ENCODE results near the gene ADI1.
"Not testable (repeated sequence)": the region's sequence is repeated elsewhere in the genome, so short reads cannot be mapped to it uniquely, and the experiment has no call there.

The ADI1 gene

DNA sequence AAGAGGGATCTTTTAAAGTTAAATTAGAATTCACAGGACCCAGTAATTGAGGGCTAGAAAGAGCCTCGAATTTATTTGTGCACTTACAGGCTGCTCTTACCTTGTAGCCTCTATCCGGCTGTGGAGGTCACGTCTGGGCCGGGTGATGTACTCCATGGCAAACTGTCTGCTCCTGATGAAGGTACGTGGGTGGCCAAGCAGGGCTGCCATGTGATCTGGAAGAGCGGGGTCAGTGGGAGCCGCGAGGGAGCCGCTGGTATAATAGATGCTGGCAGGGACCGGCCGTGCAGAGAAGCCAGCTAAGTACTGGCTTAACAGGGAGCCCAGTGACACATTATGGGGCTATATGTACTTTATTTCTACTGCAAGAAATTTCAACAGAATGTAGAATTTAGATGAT is 59.2 kb downstream of the ADI1 start:
- Histone ChIP-seq H3K27me3 (ENCODE audit: control insufficient read depth, insufficient read depth, low read length) (no peaks in the 10 kb centered on the region), H3K36me3 (ENCODE audit: control insufficient read depth, insufficient read depth, low read length) (peaks cover 20% of the 10 kb centered on the region), H3K9ac (ENCODE audit: low read depth, low read length) (no peak overlapping the region), H3K9me3 (ENCODE audit: control insufficient read depth, insufficient read depth, low read length) (no peaks in the 10 kb centered on the region), H3K27ac (ENCODE audit: low read depth, low read length) (no peak overlapping the region), H3K4me3 (ENCODE audit: low read depth, low read length) (no peak overlapping the region), H3K4me1 (ENCODE audit: control insufficient read depth, insufficient read depth, low read length) (peaks cover 10% of the 10 kb centered on the region; the same call in 1 of the 2 replicates)

- H3K27ac ChIP-seq (ENCODE audit: low read depth, low read length), result no peak overlapping the region
- H3K4me3 ChIP-seq (ENCODE audit: low read depth, low read length), result no peak overlapping the region
Observed at GRCh38 chr2:3459185-3460015, 59.9 kb downstream of the ADI1 start.

GRCh38 chr2:3458396-3459184 is 60.7 kb downstream of the ADI1 start:
- Histone ChIP-seq H3K9me3 (ENCODE audit: control insufficient read depth, insufficient read depth, low read length) (no peaks in the 10 kb centered on the region), H3K4me1 (ENCODE audit: control insufficient read depth, insufficient read depth, low read length) (peaks cover 10% of the 10 kb centered on the region; the same call in 1 of the 2 replicates), H3K27ac (ENCODE audit: low read depth, low read length) (no peak overlapping the region), H3K4me3 (ENCODE audit: low read depth, low read length) (no peak overlapping the region), H3K9ac (ENCODE audit: low read depth, low read length) (no peak overlapping the region), H3K27me3 (ENCODE audit: control insufficient read depth, insufficient read depth, low read length) (no peaks in the 10 kb centered on the region), H3K36me3 (ENCODE audit: control insufficient read depth, insufficient read depth, low read length) (peaks cover 22% of the 10 kb centered on the region)

More at GRCh38 chr2:3459185-3460015, 59.9 kb downstream of the ADI1 start:
- no peaks in the 10 kb centered on the region for H3K9me3 ChIP-seq (ENCODE audit: control insufficient read depth, insufficient read depth, low read length)
- H3K4me1 ChIP-seq (ENCODE audit: control insufficient read depth, insufficient read depth, low read length), result peaks cover 10% of the 10 kb centered on the region; the same call in 1 of the 2 replicates
- H3K9ac ChIP-seq (ENCODE audit: low read depth, low read length), result no peak overlapping the region
- no peaks in the 10 kb centered on the region for H3K27me3 ChIP-seq (ENCODE audit: control insufficient read depth, insufficient read depth, low read length)
- peaks cover 20% of the 10 kb centered on the region for H3K36me3 ChIP-seq (ENCODE audit: control insufficient read depth, insufficient read depth, low read length)

- Histone ChIP-seq H3K27ac (ENCODE audit: low read depth, low read length) (no peak overlapping the region), H3K9me3 (ENCODE audit: control insufficient read depth, insufficient read depth, low read length) (no peaks in the 10 kb centered on the region), H3K36me3 (ENCODE audit: control insufficient read depth, insufficient read depth, low read length) (peaks cover 22% of the 10 kb centered on the region), H3K4me3 (ENCODE audit: low read depth, low read length) (no peak overlapping the region), H3K27me3 (ENCODE audit: control insufficient read depth, insufficient read depth, low read length) (no peaks in the 10 kb centered on the region), H3K9ac (ENCODE audit: low read depth, low read length) (no peak overlapping the region), H3K4me1 (ENCODE audit: control insufficient read depth, insufficient read depth, low read length) (peaks cover 10% of the 10 kb centered on the region; the same call in 1 of the 2 replicates)
Observed at GRCh38 chr2:3457524-3458395, 61.6 kb downstream of the ADI1 start.

DNA sequence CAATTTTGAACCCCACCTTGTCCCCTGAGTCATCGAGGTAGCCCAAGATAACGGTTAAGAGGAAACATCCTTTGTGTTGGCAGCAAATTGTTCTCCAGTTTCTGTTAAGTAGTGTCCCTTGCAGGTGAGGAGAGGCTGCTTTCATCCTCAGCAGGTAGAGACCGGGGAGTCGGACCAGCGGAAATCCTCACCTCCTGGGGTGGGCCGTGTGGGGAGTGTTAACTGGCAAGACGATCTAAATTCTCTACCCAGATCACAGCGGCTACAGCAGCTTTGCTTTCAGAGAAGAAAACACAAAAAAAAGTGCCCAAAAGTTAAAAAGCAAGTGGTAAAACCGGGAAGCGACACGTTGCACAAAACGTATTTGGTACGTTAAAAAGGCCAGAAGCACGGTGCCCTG is 63.2 kb downstream of the ADI1 start:
- no peaks in the 10 kb centered on the region for H3K27me3 ChIP-seq (ENCODE audit: control insufficient read depth, insufficient read depth, low read length)
- no peak overlapping the region for H3K27ac ChIP-seq (ENCODE audit: low read depth, low read length)
- H3K36me3 ChIP-seq (ENCODE audit: control insufficient read depth, insufficient read depth, low read length), result peaks cover 22% of the 10 kb centered on the region
- H3K4me3 ChIP-seq (ENCODE audit: low read depth, low read length), result no peak overlapping the region
- H3K9me3 ChIP-seq (ENCODE audit: control insufficient read depth, insufficient read depth, low read length), result no peaks in the 10 kb centered on the region
- H3K9ac ChIP-seq (ENCODE audit: low read depth, low read length), result no peak overlapping the region
- peaks cover 4% of the 10 kb centered on the region; the same call in 1 of the 2 replicates for H3K4me1 ChIP-seq (ENCODE audit: control insufficient read depth, insufficient read depth, low read length)

DNA sequence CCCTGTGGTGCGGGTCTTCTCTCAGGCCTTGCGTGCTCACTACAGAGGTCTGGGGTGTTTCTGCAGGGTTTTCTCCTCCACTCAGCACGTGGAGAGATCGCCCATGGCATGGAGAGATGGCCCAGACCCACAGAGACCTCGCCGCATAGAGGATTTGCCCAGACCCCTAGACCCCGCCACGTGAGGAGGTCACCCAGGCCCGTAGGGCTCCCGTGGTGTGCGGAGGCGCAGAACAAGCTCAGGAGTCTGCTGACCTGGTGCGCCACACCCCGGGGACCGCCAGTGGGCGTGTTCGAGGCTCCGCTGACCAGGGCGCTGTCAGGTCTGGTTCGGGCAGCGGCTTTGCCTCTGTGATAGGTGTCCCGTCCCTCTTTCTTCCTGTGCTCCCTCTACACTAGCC is 64.5 kb downstream of the ADI1 start:
- Histone ChIP-seq H3K9me3 (ENCODE audit: control insufficient read depth, insufficient read depth, low read length) (no peaks in the 10 kb centered on the region), H3K9ac (ENCODE audit: low read depth, low read length) (no peak overlapping the region), H3K27me3 (ENCODE audit: control insufficient read depth, insufficient read depth, low read length) (no peaks in the 10 kb centered on the region)

DNA sequence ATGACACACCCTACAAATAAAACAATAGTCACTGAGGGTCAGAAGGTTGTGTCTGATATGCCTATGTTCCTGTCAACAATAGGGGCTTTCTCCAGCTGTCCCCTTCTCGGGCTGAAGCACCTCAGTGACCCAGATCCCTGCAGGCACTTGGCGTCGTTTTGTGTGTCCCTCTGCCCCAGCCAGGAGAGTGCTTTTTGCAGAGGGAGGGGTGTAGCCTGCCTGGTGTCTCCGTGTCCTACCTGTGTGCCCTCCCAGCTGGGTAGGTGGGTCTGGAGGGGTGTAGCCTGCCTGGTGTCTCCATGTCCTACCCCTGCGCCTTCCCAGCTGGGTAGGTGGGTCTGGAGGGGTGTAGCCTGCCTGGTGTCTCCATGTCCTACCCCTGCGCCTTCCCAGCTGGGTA is 65.3 kb downstream of the ADI1 start:
- H3K27ac ChIP-seq (ENCODE audit: low read depth, low read length); H3K4me1 ChIP-seq (ENCODE audit: control insufficient read depth, insufficient read depth, low read length); H3K4me3 ChIP-seq (ENCODE audit: low read depth, low read length); H3K9me3 ChIP-seq (ENCODE audit: control insufficient read depth, insufficient read depth, low read length); H3K27me3 ChIP-seq (ENCODE audit: control insufficient read depth, insufficient read depth, low read length); H3K9ac ChIP-seq (ENCODE audit: low read depth, low read length): not testable (repeated sequence)
- peaks cover 35% of the 10 kb centered on the region for H3K36me3 ChIP-seq (ENCODE audit: control insufficient read depth, insufficient read depth, low read length)

More for the DNA sequence above, 64.5 kb downstream of the ADI1 start:
- Histone ChIP-seq H3K36me3 (ENCODE audit: control insufficient read depth, insufficient read depth, low read length) (peaks cover 28% of the 10 kb centered on the region), H3K4me3 (ENCODE audit: low read depth, low read length) (no peak overlapping the region), H3K27ac (ENCODE audit: low read depth, low read length) (no peak overlapping the region), H3K4me1 (ENCODE audit: control insufficient read depth, insufficient read depth, low read length) (peaks cover 4% of the 10 kb centered on the region; the same call in 1 of the 2 replicates)

- Histone ChIP-seq H3K9ac (ENCODE audit: low read depth, low read length) (no peak overlapping the region), H3K27me3 (ENCODE audit: control insufficient read depth, insufficient read depth, low read length) (no peaks in the 10 kb centered on the region), H3K4me1 (ENCODE audit: control insufficient read depth, insufficient read depth, low read length) (peaks cover 4% of the 10 kb centered on the region; the same call in 1 of the 2 replicates), H3K36me3 (ENCODE audit: control insufficient read depth, insufficient read depth, low read length) (peaks cover 31% of the 10 kb centered on the region), H3K27ac (ENCODE audit: low read depth, low read length) (no peak overlapping the region), H3K4me3 (ENCODE audit: low read depth, low read length) (no peak overlapping the region), H3K9me3 (ENCODE audit: control insufficient read depth, insufficient read depth, low read length) (no peaks in the 10 kb centered on the region)
Observed at GRCh38 chr2:3453190-3453999, 65.9 kb downstream of the ADI1 start.

GRCh38 chr2:3451926-3452671 is 67.2 kb downstream of the ADI1 start:
- no peaks in the 10 kb centered on the region for H3K27me3 ChIP-seq (ENCODE audit: control insufficient read depth, insufficient read depth, low read length)
- H3K27ac ChIP-seq (ENCODE audit: low read depth, low read length), result no peak overlapping the region
- H3K9me3 ChIP-seq (ENCODE audit: control insufficient read depth, insufficient read depth, low read length), result no peaks in the 10 kb centered on the region
- no peak overlapping the region for H3K9ac ChIP-seq (ENCODE audit: low read depth, low read length)
- H3K4me1 ChIP-seq (ENCODE audit: control insufficient read depth, insufficient read depth, low read length), result peaks cover 4% of the 10 kb centered on the region; the same call in 1 of the 2 replicates
- peaks cover 28% of the 10 kb centered on the region for H3K36me3 ChIP-seq (ENCODE audit: control insufficient read depth, insufficient read depth, low read length)
- H3K4me3 ChIP-seq (ENCODE audit: low read depth, low read length), result no peak overlapping the region

Data from HUES48 (cell line).